ENCODE data around the gene S100A16.

The S100A16 gene

GRCh38 chr1:153610334-153610733 is 2.6 kb downstream of the S100A16 start:
- peaks cover 36% of the 10 kb centered on the region for H3K27me3 ChIP-seq
- no peak overlapping the region for H3K27ac ChIP-seq
- no peaks in the 10 kb centered on the region for H3K9me3 ChIP-seq
- H3K4me1 ChIP-seq (ENCODE audit: control insufficient read depth in 1 of 2, insufficient read depth in 1 of 2, low read depth in 1 of 2, low read length in 1 of 2) = no peaks in the 10 kb centered on the region
- no peak for TF ChIP-seq CTCF (IDR thresholded peaks at IDR 0.05)
- no peak overlapping the region for H3K4me3 ChIP-seq (ENCODE audit: low read depth in 1 of 2, low read length in 1 of 2)
- no peaks in the 10 kb centered on the region for H3K36me3 ChIP-seq

- Histone ChIP-seq H3K4me1 (ENCODE audit: control insufficient read depth in 1 of 2, insufficient read depth in 1 of 2, low read depth in 1 of 2, low read length in 1 of 2) (no peaks in the 10 kb centered on the region), H3K4me3 (ENCODE audit: low read depth in 1 of 2, low read length in 1 of 2) (no peak overlapping the region), H3K27me3 (peaks cover 44% of the 10 kb centered on the region), H3K27ac (no peak overlapping the region), H3K9me3 (no peaks in the 10 kb centered on the region), H3K36me3 (no peaks in the 10 kb centered on the region)
- no peak for TF ChIP-seq CTCF (IDR thresholded peaks at IDR 0.05)
Measured at GRCh38 chr1:153609585-153609907, 3.4 kb downstream of the S100A16 start.

GRCh38 chr1:153608742-153609584 is 4.0 kb downstream of the S100A16 start:
- no peak overlapping the region for H3K27ac ChIP-seq
- no peaks in the 10 kb centered on the region for H3K4me1 ChIP-seq (ENCODE audit: control insufficient read depth in 1 of 2, insufficient read depth in 1 of 2, low read depth in 1 of 2, low read length in 1 of 2)
- no peaks in the 10 kb centered on the region for H3K9me3 ChIP-seq
- no peak for TF ChIP-seq CTCF (IDR thresholded peaks at IDR 0.05)
- H3K27me3 ChIP-seq = peaks cover 50% of the 10 kb centered on the region
- no peak overlapping the region for H3K4me3 ChIP-seq (ENCODE audit: low read depth in 1 of 2, low read length in 1 of 2)
- no peaks in the 10 kb centered on the region for H3K36me3 ChIP-seq

- H3K4me3 ChIP-seq (ENCODE audit: low read depth in 1 of 2, low read length in 1 of 2) = no peak overlapping the region
Measured at GRCh38 chr1:153608089-153608682, 4.8 kb downstream of the S100A16 start.

GRCh38 chr1:153607381-153607780 is 5.6 kb downstream of the S100A16 start:
- no peak overlapping the region for H3K4me3 ChIP-seq (ENCODE audit: low read depth in 1 of 2, low read length in 1 of 2)

More at GRCh38 chr1:153608089-153608682, 4.8 kb downstream of the S100A16 start:
- Histone ChIP-seq H3K4me1 (ENCODE audit: control insufficient read depth in 1 of 2, insufficient read depth in 1 of 2, low read depth in 1 of 2, low read length in 1 of 2) (no peaks in the 10 kb centered on the region), H3K27ac (no peak overlapping the region), H3K36me3 (no peaks in the 10 kb centered on the region), H3K27me3 (peaks cover 58% of the 10 kb centered on the region), H3K9me3 (no peaks in the 10 kb centered on the region)
- TF ChIP-seq CTCF (IDR thresholded peaks at IDR 0.05) = no peak

More at GRCh38 chr1:153607381-153607780, 5.6 kb downstream of the S100A16 start:
- peaks cover 66% of the 10 kb centered on the region for H3K27me3 ChIP-seq
- no peak overlapping the region for H3K27ac ChIP-seq
- H3K36me3 ChIP-seq = no peaks in the 10 kb centered on the region
- TF ChIP-seq CTCF (IDR thresholded peaks at IDR 0.05) = no peak
- no peaks in the 10 kb centered on the region for H3K4me1 ChIP-seq (ENCODE audit: control insufficient read depth in 1 of 2, insufficient read depth in 1 of 2, low read depth in 1 of 2, low read length in 1 of 2)
- no peaks in the 10 kb centered on the region for H3K9me3 ChIP-seq

All from neutrophil (primary cell).